Epithelial cell of esophagus (primary cell): ENCODE data around the gene MAP3K4.

Experiments
- DNase-seq: peaks from one replicate; pipeline ENCODE4 v3.0.0; 2010; ENCODE audit warnings: low read depth
- H3K4me3 ChIP-seq: 2 replicates; pipeline ENCODE4 v1.5.1; 2011; ENCODE audit warnings: mild to moderate bottlenecking, low read length, control low read depth
- CTCF ChIP-seq: IDR thresholded peaks from 2 replicates; pipeline ENCODE4 v1.5.1; 2011; ENCODE audit warnings: low read depth, mild to moderate bottlenecking, low read length, control low read depth, inconsistent platforms; ENCODE audit not compliant: insufficient read depth; ENCODE audit errors: missing control alignments

MAP3K4 gene

GRCh38 chr6:161152527-161152862 lies 160.9 kb downstream of the MAP3K4 start:
- no peak for TF ChIP-seq CTCF
- DNase-seq = no peak
- H3K4me3 ChIP-seq = no peak overlapping the region

GRCh38 chr6:161152907-161153662 lies 161.5 kb downstream of the MAP3K4 start:
- no peak for DNase-seq
- peak; percentile 62 for TF ChIP-seq CTCF
- H3K4me3 ChIP-seq = no peak overlapping the region

GRCh38 chr6:161153725-161154124 lies 162.2 kb downstream of the MAP3K4 start:
- H3K4me3 ChIP-seq = no peak overlapping the region
- TF ChIP-seq CTCF = no peak
- no peak for DNase-seq

- DNase-seq = no peak
- no peak overlapping the region for H3K4me3 ChIP-seq
- TF ChIP-seq CTCF = no peak
These were observed 163.3 kb downstream of the MAP3K4 start for GRCh38 chr6:161154796-161155335.

- H3K4me3 ChIP-seq = no peak overlapping the region
- DNase-seq = no peak
- TF ChIP-seq CTCF = no peak
These were observed 169.6 kb downstream of the MAP3K4 start for GRCh38 chr6:161161121-161161520.

GRCh38 chr6:161161889-161162624 lies 170.5 kb downstream of the MAP3K4 start:
- no peak overlapping the region for H3K4me3 ChIP-seq
- no peak for DNase-seq
- TF ChIP-seq CTCF = no peak
